Hypothalamus (tissue), 51 donors: ENCODE measurements around the gene LAMA1.
"Not testable (repeated sequence)": the region's sequence is repeated elsewhere in the genome, so short reads cannot be mapped to it uniquely, and the experiment has no call there.

Source experiments
- DNase-seq, 51 donors: peaks; one replicate each; lab custom pipeline; 2025; lab: John Stamatoyannopoulos, UW

LAMA1 gene

DNA sequence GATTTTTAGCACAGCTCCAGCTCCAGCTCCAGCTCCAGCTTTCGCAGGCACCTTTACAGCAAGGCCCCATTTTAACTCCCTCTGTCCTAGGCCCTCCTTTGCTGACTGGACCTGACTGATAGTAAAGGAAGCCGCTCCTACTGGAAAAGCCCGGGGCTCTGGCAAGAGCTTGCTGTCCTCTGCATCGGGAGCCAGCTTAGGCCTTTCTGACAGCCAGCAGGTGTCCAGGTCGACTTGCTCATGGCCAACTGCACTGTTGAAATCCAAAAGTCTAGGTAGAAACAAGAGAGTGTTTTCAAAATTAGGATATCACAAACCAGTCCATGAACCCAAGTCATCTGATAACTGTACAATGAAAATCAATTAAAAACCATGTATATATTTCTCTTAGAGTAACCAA, 161.1 kb downstream of the LAMA1 start:
- no peak for DNase-seq

DNA sequence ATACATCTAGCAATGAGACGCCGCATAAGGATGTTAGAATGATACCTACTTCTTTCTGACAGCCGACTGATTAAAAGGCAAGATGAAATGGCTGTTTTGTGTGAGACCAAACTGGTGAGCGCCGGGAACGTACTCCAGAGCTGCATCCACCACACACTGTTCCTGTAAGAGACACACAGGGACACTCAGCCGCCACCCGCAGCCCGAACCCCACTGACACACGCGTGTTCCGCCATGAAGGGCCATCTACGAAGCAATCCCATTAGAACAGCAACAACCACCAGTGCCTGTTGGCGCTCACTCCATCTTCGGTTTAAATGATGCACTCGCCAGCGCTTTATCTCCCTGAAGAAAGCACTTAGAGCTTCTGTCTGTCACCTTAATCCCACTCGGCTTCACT, 162.3 kb downstream of the LAMA1 start:
- no peak for DNase-seq

DNA sequence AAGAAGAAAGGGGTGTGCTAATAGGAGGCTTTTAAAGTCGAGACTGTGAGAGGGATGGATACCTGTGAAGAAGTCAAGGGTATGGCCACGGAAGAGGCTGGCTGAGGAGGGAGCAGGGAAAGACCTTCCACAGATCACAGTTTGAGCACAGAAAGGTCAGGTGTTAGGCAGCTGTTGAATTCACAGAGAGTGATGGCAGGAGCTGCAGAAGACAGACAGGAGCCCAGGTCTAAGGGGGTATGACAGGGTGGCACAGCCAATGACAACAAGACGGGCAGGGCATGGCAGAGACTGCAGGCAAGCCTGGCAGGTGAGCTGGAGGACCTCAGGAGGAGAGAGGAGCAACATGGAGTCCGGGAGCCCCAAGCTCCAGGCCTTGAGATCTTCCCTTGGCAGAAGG, 163.1 kb downstream of the LAMA1 start:
- DNase-seq = no peak

DNA sequence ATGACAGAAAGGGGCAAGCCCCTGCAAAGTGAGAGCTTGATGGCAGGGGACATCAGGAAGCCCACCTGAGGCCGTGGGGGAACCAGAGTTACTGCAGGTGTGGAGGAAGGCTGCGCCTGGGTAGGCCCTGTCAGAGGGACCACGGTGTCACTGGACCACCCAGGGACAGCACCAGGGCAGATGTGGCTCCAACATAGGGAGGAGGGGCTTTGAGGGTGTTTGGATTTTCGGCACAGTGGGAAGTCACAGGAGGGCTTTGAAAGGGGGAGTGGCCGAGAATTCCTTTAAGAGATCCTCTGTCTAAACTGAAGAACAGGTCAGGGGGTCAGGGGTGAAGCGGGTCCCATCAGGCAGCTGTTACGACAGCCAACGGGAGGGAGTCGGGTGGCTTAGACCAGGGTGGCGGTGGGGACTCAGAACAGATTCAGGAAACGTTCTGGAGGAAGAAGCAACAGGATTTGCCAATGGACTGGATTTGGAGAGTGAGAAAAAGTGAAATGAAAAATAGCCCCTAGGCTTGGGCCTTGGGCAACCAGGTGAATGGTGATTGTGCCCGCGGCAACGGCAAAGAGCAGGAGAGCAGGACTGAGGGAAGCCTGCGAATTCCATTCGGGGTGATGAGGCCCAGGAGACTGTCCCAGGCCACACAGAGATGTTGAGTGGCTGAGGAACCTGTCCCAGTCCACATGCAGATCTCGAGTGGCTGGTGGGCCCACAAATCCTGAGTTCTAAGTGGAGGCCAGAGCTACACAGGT, 166.1 kb downstream of the LAMA1 start:
- DNase-seq = no peak

DNA sequence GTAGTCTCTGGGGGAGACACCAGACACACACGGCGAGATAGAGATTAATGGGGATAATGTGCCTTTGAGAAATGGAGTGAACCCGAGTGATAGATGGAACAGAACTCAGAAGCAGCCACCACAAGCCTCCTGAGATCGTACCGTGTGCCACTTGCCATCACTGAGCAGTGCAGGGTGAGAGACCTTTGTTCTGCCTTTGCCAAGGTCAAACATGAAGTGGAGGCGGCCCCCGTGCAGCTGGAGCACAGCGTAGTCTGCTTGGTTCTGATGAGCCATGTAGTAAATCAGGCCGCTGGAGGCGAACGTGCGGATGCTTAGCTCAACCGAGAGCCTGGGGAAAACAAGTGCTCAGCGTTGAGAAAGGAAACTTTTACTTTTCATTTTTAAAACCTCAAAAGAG, 167.0 kb downstream of the LAMA1 start:
- DNase-seq = no peak

DNA sequence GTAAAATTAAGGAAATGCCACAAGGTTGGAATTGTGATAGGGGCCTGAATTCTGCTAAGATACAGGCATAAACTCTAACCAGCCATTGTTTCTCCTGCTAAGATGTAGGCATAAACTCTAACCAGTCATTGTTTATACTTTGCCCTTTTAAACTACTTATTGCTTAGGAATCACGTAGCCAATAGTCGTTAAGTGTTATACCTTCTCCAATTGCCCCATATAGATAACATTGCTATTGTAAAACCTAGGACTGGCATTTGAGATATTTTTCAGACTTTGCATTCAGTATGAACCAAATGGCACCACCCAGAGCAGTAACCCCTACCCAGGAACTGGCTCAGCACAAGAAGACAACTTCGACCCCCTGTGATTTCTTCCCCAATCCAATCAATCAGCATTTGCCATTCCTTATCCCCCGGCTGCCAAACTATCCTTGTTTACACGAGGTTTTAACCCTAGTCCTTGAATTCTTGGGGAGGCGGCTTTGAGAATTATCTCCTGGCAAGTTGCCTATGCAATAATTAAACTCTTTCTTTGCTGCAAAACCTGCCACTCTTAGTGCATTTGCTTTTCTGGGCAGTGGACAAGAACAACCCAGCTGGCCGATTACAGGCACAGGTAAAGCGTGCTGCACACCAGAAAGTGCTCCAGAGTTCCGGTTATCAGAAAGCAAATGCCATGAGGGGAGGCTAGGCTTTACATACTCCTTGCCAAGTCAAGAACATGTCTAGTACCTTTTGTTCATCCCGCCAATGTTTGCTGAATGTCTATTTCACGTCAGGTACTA, 167.6 kb downstream of the LAMA1 start:
- no peak for DNase-seq

DNA sequence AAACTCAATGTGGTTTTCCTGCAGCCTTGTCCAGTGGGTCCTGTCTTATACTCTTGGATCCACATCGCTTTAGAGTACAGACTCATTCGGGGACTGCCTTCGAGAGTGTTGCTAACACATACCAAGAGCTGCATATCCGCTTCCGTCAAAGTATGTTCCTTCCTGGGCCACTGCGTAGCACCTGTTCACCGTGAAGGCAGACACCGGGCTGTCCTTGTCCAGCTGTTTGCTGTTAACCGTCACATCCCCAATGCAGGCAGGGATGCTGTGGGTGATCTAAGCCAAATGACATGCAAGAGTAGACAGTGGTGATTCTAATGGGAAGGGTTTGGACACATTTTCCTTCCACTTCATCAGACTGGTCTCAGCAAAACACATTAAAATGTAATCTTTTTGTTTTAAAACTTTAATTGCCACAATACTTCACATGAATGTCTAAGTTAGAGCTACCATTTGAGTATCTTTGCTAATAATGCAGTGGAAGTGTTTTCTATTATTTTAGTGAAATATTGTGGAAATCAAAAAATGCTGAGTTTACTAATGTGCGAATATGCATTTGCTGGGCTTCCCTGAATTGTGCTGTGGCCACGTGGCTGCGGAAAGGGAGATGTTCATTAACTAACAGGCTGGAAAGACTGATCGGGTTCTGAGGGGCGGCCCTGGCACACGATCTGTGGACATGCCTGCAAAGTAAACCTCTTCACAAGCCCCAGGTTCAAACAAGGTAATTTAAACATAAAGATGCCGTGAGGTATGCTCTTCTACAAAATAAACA, 169.1 kb downstream of the LAMA1 start:
- no peak for DNase-seq

DNA sequence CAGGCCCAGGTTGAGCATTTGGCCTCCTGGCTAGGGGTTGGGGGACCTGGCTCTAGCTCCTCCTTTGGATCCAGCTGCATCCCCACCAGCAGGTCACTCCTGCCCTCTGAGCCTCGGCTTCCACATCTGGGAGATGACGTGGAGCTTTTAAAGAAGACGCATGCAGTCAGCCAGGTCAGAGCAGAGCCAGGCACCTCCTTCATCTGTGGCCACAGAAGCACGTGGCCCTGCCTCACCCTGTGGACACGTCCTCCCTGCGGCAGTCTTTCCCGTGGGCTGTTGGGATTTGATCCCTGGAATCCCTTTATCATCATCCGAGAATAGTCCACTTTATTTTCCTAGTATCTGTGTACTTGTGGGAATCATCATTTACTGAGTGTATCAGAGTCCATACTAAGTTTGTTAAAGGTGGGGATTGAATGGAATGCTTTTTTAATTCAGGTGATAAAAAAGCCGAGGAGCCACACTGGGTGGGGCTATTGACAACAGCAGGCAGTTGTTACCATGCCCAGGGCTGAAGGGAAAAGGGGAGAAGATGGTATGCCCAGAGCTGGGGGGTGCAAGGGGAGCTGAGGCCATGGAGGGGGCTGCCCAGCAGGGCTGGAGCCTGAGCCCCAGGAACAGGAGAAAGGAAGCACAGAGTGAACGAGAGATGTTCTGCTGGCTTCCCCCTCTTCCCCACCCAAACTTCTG, 170.1 kb downstream of the LAMA1 start:
- no peak for DNase-seq

DNA sequence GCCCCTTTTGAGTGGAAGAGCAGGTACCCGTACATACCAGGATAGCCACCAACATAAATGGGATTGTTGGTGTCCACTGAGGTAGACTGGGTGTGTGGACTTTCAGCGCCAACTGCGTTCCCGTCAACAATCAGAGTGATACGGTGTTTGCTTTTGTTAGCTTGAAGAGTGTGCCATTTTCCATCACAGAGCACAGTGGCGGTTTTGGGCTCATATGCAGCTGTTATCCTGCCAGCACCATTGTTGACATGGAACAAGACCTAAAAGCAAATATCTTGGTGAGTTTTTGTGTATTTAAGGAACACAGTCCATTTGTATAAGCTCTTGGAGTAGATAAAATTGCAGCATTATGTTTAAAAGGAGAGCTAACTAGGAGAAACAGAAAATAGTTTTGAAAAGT, 174.5 kb downstream of the LAMA1 start:
- no peak for DNase-seq

DNA sequence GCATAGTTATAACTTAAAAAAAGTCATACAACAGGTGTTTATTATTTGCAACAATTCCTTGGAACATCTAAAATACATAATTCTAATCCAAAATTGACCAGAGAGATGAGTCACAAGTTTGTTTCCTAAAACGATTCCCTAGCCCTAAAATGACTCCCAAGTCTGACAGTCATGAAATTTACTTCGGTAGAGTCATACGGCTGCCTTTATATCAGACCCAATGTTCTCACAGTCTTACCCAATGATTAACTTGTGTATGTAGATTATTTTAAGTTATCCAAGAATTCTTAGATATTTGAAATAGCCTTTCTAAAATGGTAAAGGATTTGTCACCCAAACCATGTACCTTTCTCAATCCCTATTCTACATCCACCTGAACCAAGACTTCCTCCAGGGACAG, 174.9 kb downstream of the LAMA1 start:
- no peak for DNase-seq

DNA sequence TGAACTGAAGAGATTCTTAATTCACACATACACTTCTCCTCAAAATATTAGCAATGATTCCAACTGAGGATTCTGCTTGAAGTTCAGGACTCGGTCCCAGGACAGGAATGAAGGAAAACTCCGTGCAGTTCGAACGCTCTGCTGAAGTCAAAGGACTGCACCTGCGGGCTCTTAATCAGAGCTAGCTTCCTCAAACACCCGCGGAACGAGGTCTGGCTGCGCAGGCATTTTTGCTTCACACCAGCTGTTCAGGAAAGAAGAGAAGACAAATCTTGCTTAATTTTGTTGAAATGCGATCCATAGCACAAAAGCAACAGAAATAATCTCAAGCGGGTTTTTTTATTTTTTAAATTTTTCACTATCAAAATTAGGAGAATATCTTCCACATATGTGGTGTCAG, 175.6 kb downstream of the LAMA1 start:
- no peak for DNase-seq

DNA sequence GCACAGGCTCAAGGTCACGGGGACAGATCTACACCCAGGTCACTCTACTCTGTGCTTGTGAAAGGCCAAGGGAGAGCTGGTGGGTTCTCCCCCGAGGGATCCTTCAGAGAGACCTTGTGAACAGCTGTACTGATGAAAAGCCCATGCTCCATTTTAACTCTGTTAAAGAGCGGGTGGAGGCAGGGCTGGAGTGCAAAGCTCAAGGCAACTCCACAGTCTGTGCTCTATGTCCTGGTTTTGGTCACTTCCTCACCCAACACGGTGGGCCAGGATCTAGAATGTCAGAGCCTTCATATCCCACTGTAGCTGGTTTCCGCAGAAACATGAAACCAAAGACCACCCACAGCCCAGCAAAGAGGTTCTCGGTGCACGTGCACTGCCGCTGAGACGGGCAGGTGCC, 177.1 kb downstream of the LAMA1 start:
- no peak for DNase-seq

DNA sequence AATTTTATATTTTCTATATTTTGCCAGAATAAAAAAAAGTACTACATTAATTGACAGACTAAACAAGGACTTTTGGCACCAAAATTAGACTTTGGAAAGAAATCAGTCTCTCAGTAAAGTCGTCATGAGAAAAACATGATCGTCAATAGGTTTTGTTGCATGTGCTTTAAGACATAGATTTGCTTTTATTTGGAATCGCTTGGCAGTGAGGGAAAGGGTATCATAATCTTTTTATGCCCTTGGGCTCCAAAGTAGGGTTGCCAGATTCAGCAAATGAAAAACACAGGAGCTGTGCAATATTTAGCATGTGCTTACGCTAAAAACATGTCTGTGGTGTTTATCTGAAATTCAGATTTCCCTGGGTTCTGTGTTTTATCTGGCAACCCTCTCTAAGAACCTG, 177.6 kb downstream of the LAMA1 start:
- DNase-seq = no peak

DNA sequence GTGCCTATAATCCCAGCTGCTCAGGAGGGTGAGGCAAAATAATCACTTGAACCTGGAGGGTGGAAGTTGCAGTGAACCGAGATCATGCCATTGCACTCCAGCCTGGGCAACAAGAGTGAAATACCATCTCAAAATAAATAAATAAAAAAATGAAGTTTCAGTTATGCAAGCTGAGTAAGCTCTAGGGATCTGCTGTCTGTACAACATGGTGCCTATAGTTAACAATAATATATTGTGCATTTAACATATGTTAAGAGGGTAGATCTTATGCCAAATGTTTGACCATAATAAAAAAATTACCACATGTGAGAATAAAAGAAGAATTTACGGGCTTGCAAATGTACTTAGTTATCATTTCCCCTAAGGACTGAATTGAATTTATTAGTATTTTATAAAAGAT, 179.2 kb downstream of the LAMA1 start:
- DNase-seq = not testable (repeated sequence)

DNA sequence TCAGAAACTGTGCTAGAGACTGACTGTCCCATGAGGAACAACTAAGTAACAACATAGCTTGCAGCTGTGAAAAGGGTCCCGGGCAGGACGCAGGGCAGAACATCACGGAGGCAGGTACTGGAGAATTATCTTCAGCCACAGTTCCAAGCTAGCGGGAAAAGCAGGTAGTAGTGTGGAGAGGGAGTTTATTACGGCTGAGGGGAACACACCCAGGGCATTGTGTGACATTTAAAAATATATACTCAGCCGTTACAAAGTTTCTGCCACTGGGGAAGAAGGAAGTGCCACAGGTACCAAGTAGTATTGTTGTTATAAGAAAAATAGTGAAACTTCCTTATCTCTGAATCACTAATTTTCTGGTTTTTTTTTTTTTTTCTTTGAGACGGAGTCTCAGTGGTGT, 179.6 kb downstream of the LAMA1 start:
- no peak for DNase-seq

DNA sequence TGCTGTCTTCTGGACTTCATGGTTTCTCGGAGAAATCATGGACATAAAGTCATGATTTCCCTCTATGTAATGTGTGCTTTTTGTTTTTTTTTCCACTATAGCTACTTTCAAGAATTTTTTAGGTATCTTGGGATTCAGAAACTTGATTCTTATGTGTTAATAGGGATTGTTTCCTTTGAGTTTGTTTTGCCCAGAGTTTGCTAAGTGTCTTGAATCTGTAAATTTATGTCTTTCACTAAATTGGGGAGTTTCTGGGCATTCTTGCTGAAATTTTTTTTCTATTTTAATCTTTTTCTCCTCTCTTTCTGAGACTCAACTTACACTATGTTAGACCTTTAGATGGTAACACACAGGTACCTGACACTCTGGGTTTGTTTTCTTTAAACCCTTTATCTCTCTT, 182.7 kb downstream of the LAMA1 start:
- no peak for DNase-seq

DNA sequence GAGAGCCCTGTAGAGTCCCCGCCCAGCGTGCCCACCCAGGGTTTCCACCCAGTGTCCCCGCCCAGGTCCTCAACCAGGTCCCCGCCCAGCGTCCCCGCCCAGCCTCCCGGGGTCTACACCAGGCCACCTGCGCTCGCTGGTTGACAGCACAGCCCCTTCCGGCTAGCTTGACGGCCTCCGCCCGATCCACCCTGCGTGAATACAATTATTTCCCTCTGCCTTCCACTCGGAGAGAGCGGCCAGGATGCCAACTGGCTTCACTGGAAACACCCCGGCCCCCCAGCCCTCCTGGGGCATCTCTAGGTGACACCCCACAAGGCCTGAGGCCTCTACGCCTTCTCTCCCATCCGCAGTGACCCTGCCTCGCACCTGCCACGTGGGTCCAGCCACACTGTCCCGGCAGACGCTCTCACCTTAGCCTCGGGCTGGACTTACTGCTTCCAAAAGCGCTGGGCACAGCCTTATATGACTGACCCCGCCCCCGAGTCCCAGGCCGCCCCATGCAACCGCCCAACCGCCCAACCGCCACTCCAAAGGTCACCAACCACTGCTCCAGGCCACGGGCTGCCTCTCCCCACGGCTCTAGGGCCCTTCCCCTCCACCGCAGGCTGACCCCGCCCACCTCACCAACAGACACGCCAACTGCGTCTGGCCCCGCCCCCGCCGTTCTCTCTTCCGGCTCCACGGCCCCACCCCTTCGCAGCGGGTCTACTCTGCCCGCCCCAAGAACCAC, 188.1 kb downstream of the LAMA1 start:
- DNase-seq = no peak

DNA sequence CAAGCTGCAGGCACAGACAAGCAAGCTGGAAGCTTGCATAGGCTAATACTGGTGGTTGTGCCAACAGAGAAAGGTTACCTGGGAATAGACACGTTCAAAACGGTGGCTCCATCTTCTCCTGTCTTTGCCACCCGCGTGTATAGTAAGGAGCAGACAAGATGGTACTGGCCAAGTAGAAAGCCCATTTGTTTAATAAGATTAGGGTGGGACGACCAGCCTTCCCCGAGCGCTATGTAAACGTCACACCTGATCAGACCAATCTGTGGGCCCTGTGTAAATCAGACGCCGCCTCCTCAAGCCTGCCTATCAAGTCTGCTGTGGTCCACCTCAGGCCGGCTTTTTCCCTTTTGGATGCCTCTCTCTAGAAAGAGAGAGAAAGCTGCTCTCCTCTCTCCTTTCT, 189.2 kb downstream of the LAMA1 start:
- no peak for DNase-seq

DNA sequence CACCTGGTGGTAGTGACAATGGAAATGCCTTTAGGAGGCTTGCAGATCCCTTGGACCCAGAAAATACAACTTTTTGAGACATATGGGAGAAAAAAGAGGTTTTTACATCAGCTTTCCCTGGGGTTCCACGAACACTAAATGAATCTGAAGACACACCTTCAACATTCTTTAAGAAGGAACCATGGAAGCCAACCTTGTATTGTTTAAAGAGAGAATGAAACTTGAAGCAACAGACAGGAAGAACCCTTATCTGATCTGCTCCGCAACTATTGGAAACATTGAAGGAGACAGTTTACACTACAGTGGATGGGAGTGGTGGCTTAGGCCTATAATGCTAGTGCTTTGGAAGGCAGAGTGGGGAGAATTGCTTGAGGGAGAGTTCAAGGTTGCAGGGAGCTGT, 190.4 kb downstream of the LAMA1 start:
- DNase-seq = no peak

DNA sequence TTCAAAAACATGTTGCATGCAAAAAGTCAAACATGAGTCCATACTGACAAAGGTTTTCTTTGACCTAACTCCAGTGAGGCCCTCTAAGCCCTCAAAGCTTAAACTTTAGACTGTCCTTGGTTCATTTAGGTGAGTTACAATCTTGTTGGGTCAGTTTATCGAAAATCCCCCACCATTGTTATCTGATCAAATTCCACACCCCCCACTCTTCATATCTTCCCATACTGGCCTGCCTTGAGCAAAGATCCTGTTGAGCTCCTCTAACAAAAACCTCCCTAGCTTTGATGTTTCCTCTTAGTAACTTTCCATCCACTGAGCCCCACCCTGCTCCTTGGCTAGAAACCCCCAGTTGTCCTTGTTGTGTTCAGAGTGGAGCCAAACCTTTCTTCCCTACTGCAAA, 194.4 kb downstream of the LAMA1 start:
- no peak for DNase-seq
